PFSK-1 (cell line): ENCODE results near the gene TTLL12.

ENCODE experiments used
- FOXP2 ChIP-seq: optimal IDR thresholded peaks from 2 replicates; pipeline ENCODE3; 2011; ENCODE audit warnings: borderline replicate concordance, control low read depth, inconsistent platforms; ENCODE audit not compliant: insufficient read depth; ENCODE audit errors: extremely low read length, extremely low read depth
- POLR2AphosphoS5 ChIP-seq: IDR thresholded peaks from 2 replicates; pipeline ENCODE4 v1.6.1; 2012; ENCODE audit warnings: low read depth, mild to moderate bottlenecking, control low read depth, low read length, moderate library complexity
- SIN3A ChIP-seq: IDR thresholded peaks from 2 replicates; pipeline ENCODE4 v1.6.1; 2012; ENCODE audit warnings: mild to moderate bottlenecking, low read length, moderate library complexity, borderline replicate concordance; ENCODE audit not compliant: insufficient read depth
- TAF1 ChIP-seq: IDR thresholded peaks from 2 replicates; pipeline ENCODE4 v1.6.1; 2012; ENCODE audit warnings: low read length, control low read depth, borderline replicate concordance; ENCODE audit not compliant: insufficient read depth
- TF ChIP-seq, protein P1 (sequence below), 2 experiments: IDR thresholded peaks; 2 replicates each; pipeline versions ENCODE4 v1.6.1 to v1.8.0; 2011 to 2012; ENCODE audit warnings: low read depth in 2 of 2, low read length in 2 of 2, control low read depth in 1 of 2, inconsistent platforms in 1 of 2, mild to moderate bottlenecking in 1 of 2, moderate library complexity in 1 of 2; ENCODE audit not compliant: insufficient read depth in 1 of 2

The TTLL12 gene

DNA sequence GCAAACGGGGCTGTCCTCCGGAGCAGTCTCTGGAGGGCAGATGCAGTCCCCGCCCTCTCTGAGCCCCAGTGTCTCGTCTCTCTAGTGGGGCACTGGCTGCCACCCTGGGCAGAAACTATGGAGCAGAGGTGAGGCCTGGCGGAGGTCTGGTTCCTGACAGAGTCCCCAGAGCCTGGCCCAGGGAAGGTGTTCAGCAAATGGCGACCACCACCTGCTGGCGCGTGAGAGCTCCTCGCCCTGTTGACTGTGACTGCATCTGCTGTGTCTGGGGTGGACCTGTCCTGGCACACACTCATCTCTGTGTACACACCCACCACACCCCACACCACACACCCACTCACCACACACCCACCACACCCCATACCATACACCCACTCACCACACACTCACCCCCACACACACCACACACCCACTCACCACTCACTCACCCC is 18.3 kb upstream of the TTLL12 start:
- no peak for TF ChIP-seq TAF1
- no peak for TF ChIP-seq FOXP2
- TF ChIP-seq, protein P1, sequence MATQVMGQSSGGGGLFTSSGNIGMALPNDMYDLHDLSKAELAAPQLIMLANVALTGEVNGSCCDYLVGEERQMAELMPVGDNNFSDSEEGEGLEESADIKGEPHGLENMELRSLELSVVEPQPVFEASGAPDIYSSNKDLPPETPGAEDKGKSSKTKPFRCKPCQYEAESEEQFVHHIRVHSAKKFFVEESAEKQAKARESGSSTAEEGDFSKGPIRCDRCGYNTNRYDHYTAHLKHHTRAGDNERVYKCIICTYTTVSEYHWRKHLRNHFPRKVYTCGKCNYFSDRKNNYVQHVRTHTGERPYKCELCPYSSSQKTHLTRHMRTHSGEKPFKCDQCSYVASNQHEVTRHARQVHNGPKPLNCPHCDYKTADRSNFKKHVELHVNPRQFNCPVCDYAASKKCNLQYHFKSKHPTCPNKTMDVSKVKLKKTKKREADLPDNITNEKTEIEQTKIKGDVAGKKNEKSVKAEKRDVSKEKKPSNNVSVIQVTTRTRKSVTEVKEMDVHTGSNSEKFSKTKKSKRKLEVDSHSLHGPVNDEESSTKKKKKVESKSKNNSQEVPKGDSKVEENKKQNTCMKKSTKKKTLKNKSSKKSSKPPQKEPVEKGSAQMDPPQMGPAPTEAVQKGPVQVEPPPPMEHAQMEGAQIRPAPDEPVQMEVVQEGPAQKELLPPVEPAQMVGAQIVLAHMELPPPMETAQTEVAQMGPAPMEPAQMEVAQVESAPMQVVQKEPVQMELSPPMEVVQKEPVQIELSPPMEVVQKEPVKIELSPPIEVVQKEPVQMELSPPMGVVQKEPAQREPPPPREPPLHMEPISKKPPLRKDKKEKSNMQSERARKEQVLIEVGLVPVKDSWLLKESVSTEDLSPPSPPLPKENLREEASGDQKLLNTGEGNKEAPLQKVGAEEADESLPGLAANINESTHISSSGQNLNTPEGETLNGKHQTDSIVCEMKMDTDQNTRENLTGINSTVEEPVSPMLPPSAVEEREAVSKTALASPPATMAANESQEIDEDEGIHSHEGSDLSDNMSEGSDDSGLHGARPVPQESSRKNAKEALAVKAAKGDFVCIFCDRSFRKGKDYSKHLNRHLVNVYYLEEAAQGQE (IDR thresholded peaks at IDR 0.05; ENCODE audit: insufficient read depth in 1 of 2, low read depth in 2 of 2, low read length in 2 of 2): no peak
- TF ChIP-seq SIN3A: no peak
- TF ChIP-seq POLR2AphosphoS5: no peak

DNA sequence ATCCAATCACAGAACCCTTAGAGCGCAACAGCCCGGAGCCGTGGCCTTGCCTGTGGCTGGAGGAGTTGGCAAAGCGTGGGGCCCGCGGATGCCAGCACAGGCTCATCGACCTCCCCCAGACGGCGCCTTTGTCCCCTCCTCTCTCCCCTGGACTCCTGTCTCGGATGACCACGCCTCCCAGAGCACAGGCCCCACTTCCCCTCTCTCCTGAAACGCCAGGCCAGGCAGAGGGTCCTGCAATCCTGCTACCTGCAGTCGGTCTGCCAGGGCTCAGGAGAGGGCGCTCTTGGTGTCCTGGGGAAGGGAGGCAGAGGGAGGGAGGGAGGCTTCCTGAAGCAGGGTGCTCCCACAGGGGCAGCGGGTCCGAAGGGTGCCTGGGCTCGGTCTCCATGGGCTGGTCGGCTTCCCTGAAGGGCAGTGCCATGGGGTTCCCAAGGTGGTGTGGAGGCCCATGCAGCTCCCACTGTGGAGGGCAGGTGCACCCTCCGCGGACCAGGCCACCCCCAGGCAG is 16.6 kb upstream of the TTLL12 start:
- TF ChIP-seq, protein P1 (IDR thresholded peaks at IDR 0.05; ENCODE audit: insufficient read depth in 1 of 2, low read depth in 2 of 2, low read length in 2 of 2): no peak
- TF ChIP-seq TAF1 (no peak), SIN3A (no peak), FOXP2 (no peak), POLR2AphosphoS5 (no peak)

DNA sequence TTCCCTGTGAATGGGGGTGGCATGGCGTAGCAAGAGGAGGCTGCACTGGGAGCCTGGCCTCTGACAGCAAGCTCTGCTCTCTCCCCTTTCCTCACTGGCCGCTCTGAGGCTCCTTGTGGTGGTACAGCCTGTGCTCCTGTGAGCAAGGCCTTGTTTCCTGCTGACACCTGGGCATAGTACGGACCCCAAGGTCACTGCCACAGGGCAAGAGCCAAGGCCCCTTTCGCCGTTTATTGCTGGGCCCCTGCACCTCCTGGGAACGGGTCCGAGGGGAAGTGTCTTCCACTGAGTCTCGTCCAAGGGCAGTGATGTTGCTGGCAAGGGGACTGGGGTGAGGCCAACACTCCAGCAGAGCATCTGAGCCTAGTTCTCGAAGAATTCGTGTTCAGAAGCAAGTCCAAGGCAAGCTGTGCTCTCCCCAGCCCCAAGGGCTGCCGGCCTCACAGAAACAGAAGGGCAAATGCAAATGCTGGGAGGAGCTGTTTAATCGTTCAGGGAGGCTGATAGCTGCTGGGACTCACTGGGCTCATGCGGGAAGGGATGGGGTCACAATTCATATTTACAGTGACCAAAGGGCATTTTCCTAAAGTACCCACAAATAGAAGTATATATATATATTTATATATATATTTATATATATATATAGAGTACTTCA is 15.9 kb upstream of the TTLL12 start:
- TF ChIP-seq TAF1 (no peak), POLR2AphosphoS5 (no peak), FOXP2 (no peak), SIN3A (no peak)
- TF ChIP-seq, protein P1 (IDR thresholded peaks at IDR 0.05; ENCODE audit: insufficient read depth in 1 of 2, low read depth in 2 of 2, low read length in 2 of 2): no peak

DNA sequence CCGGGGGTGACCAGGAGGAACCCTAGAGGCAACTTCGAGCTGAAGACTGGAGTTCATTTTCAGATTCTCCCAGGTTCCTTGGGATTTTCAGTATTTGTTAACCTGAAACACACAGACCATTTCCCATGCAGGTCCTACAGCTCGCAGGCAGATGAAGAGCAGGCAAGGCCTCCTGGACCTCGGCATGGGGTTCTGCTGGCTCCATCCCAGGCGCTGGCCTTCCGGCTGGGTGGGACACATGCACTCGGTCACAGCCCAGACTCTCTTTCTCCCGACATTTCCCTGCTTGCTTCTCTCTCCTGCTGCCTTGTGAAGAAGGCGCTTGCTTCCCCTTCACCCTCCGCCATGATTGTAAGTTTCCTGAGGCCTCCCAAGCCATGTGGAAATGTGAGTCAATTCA is 15.4 kb upstream of the TTLL12 start:
- TF ChIP-seq POLR2AphosphoS5 (no peak), TAF1 (no peak), FOXP2 (no peak), SIN3A (no peak)
- TF ChIP-seq, protein P1 (IDR thresholded peaks at IDR 0.05; ENCODE audit: insufficient read depth in 1 of 2, low read depth in 2 of 2, low read length in 2 of 2): no peak
